ENCODE data around the gene TTC39B. TPM values are rescaled to one million over a fixed set of nuclear protein-coding genes. Genes with fewer than 3 reads are reported as not detected.

TTC39B gene
- total RNA-seq, 1 donor from 2014 or later = 7.0 TPM

DNA sequence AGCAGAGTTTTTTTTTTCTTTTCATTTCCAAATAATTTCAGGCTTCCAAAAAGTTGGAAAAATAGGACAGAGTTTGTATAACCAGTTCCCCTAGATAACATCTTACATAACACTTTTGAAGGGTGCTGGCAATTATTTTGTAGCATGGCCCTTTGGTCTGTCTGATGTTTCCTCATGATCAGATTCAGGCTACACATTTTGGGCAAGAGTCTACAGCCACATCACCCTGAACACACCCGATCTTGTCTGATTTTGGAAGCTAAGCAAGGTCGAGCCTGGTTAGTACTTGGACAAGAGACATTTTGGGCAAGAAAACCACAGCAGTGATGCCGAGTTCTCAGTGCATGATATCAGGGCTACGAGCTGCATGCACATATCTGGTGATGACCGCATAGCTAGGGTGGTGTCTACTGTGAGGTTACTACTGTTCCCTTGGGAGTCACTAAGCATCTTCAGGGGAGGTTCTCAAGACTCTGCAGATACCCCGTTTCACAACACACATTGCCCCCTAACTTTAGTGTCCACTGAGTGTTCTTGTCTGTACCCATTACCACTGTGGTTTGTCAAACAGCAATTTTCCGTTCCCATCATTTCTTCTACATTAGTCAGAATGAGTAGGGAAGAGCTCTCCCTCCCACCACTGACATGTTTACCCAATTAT is 86.2 kb downstream of the TTC39B start:
- H3K9ac ChIP-seq (ENCODE audit: low read length) = no peak overlapping the region
- H3K79me2 ChIP-seq (ENCODE audit: insufficient read depth, low read length) = no peaks in the 10 kb centered on the region
- FAIRE-seq = no peak
- H3K4me2 ChIP-seq (ENCODE audit: low read length) = no peak overlapping the region
- peaks cover 2% of the 10 kb centered on the region for H3K4me1 ChIP-seq (ENCODE audit: insufficient read depth, low read length)
- Mint-ChIP-seq H3K27ac (ENCODE audit: unreplicated experiment) (no peak overlapping the region), H3K4me1 (ENCODE audit: low read depth, unreplicated experiment) (no peaks in the 10 kb centered on the region), H3K36me3 (ENCODE audit: low read depth, unreplicated experiment) (no peaks in the 10 kb centered on the region), H3K27me3 (ENCODE audit: low read depth, unreplicated experiment) (no peaks in the 10 kb centered on the region), H3K4me3 (ENCODE audit: unreplicated experiment) (no peak overlapping the region), H3K9me3 (ENCODE audit: unreplicated experiment) (no peaks in the 10 kb centered on the region)
- no peaks in the 10 kb centered on the region for H4K20me1 ChIP-seq (ENCODE audit: insufficient read depth, low read length)
- no peak overlapping the region for H2AFZ ChIP-seq (ENCODE audit: low read depth, low read length)
- no peaks in the 10 kb centered on the region for H3K27me3 ChIP-seq (ENCODE audit: insufficient read depth, low read length)
- no peak overlapping the region for H3K27ac ChIP-seq (ENCODE audit: low read depth, low read length)
- no peak overlapping the region for H3K4me3 ChIP-seq (ENCODE audit: insufficient read depth, low read depth, low read length)
- peak; percentile 61 for DNase-seq (ENCODE audit: low read depth)
- TF ChIP-seq EZH2 (IDR thresholded peaks at IDR 0.05; ENCODE audit: insufficient read depth, low read length) = no peak
- TF ChIP-seq, protein P1, sequence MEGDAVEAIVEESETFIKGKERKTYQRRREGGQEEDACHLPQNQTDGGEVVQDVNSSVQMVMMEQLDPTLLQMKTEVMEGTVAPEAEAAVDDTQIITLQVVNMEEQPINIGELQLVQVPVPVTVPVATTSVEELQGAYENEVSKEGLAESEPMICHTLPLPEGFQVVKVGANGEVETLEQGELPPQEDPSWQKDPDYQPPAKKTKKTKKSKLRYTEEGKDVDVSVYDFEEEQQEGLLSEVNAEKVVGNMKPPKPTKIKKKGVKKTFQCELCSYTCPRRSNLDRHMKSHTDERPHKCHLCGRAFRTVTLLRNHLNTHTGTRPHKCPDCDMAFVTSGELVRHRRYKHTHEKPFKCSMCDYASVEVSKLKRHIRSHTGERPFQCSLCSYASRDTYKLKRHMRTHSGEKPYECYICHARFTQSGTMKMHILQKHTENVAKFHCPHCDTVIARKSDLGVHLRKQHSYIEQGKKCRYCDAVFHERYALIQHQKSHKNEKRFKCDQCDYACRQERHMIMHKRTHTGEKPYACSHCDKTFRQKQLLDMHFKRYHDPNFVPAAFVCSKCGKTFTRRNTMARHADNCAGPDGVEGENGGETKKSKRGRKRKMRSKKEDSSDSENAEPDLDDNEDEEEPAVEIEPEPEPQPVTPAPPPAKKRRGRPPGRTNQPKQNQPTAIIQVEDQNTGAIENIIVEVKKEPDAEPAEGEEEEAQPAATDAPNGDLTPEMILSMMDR (IDR thresholded peaks at IDR 0.05; ENCODE audit: insufficient read depth, low read depth, low read length) = no peak
- H3K9me3 ChIP-seq (ENCODE audit: insufficient read depth, low read depth, low read length) = no peaks in the 10 kb centered on the region
- no peaks in the 10 kb centered on the region for H3K36me3 ChIP-seq (ENCODE audit: insufficient read depth, low read length)

DNA sequence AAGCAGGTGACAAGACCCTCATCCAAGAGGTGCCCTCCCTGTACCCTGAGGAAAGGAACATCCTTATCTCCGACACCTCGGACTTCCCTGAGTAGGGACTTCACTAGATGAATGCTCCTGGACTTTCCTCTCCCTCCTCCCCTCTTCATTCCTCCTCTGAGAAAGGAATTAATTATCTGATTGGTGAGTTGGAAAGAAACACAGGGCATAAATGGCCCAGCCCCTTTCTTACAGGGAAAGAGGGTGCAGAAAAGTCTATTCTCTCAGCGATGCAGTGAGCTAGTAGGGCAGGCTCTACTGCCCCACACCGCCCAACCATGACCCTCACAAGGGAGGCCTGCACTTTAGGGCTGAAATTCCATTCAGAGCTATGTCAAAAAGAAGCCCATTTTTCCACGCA is 87.5 kb downstream of the TTC39B start:
- H3K27ac ChIP-seq (ENCODE audit: low read depth, low read length) = no peak overlapping the region
- H3K4me1 Mint-ChIP-seq (ENCODE audit: low read depth, unreplicated experiment) = no peaks in the 10 kb centered on the region
- H3K9me3 ChIP-seq (ENCODE audit: insufficient read depth, low read depth, low read length) = no peaks in the 10 kb centered on the region
- no peaks in the 10 kb centered on the region for H3K27me3 ChIP-seq (ENCODE audit: insufficient read depth, low read length)
- no peak for FAIRE-seq
- H3K36me3 Mint-ChIP-seq (ENCODE audit: low read depth, unreplicated experiment) = no peaks in the 10 kb centered on the region
- no peaks in the 10 kb centered on the region for H3K79me2 ChIP-seq (ENCODE audit: insufficient read depth, low read length)
- no peak overlapping the region for H3K4me2 ChIP-seq (ENCODE audit: low read length)
- DNase-seq (ENCODE audit: low read depth) = no peak
- H3K4me3 ChIP-seq (ENCODE audit: insufficient read depth, low read depth, low read length) = no peak overlapping the region
- no peaks in the 10 kb centered on the region for H4K20me1 ChIP-seq (ENCODE audit: insufficient read depth, low read length)
- H3K27me3 Mint-ChIP-seq (ENCODE audit: low read depth, unreplicated experiment) = no peaks in the 10 kb centered on the region
- peaks cover 2% of the 10 kb centered on the region for H3K4me1 ChIP-seq (ENCODE audit: insufficient read depth, low read length)
- TF ChIP-seq, protein P1 (IDR thresholded peaks at IDR 0.05; ENCODE audit: insufficient read depth, low read depth, low read length) = no peak
- no peak for TF ChIP-seq EZH2 (IDR thresholded peaks at IDR 0.05; ENCODE audit: insufficient read depth, low read length)
- no peak overlapping the region for H2AFZ ChIP-seq (ENCODE audit: low read depth, low read length)
- no peak overlapping the region for H3K9ac ChIP-seq (ENCODE audit: low read length)
- H3K27ac Mint-ChIP-seq (ENCODE audit: unreplicated experiment) = no peak overlapping the region
- no peaks in the 10 kb centered on the region for H3K36me3 ChIP-seq (ENCODE audit: insufficient read depth, low read length)
- no peaks in the 10 kb centered on the region for H3K9me3 Mint-ChIP-seq (ENCODE audit: unreplicated experiment)
- no peak overlapping the region for H3K4me3 Mint-ChIP-seq (ENCODE audit: unreplicated experiment)

DNA sequence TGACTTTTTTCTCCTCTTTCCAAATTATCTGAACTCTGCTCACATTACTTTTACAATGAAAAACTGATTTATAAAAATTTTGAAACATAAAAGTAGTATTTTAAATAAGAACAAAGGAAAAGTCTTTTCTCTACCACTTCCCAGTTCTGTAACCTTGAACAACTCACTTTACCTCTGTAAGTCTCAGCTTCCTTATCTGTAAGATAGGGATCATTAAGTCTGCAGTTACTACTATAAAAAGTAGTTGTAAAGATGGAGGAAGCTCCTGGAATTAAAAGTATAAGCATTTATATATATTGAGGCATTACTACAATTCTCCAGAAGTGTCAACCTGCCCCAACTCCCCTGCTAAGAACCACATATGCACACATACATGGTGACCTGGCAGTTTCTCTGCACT is 88.0 kb downstream of the TTC39B start:
- H3K36me3 Mint-ChIP-seq (ENCODE audit: low read depth, unreplicated experiment) = no peaks in the 10 kb centered on the region
- H3K9ac ChIP-seq (ENCODE audit: low read length) = no peak overlapping the region
- no peak for FAIRE-seq
- H3K4me1 Mint-ChIP-seq (ENCODE audit: low read depth, unreplicated experiment) = no peaks in the 10 kb centered on the region
- H3K4me3 ChIP-seq (ENCODE audit: insufficient read depth, low read depth, low read length) = no peak overlapping the region
- H3K27ac ChIP-seq (ENCODE audit: low read depth, low read length) = no peak overlapping the region
- no peaks in the 10 kb centered on the region for H3K27me3 Mint-ChIP-seq (ENCODE audit: low read depth, unreplicated experiment)
- H4K20me1 ChIP-seq (ENCODE audit: insufficient read depth, low read length) = no peaks in the 10 kb centered on the region
- H3K9me3 ChIP-seq (ENCODE audit: insufficient read depth, low read depth, low read length) = no peaks in the 10 kb centered on the region
- H3K36me3 ChIP-seq (ENCODE audit: insufficient read depth, low read length) = no peaks in the 10 kb centered on the region
- H3K4me1 ChIP-seq (ENCODE audit: insufficient read depth, low read length) = peaks cover 2% of the 10 kb centered on the region
- H3K27ac Mint-ChIP-seq (ENCODE audit: unreplicated experiment) = no peak overlapping the region
- no peak overlapping the region for H3K4me2 ChIP-seq (ENCODE audit: low read length)
- no peaks in the 10 kb centered on the region for H3K27me3 ChIP-seq (ENCODE audit: insufficient read depth, low read length)
- no peak for DNase-seq (ENCODE audit: low read depth)
- no peaks in the 10 kb centered on the region for H3K79me2 ChIP-seq (ENCODE audit: insufficient read depth, low read length)
- H3K9me3 Mint-ChIP-seq (ENCODE audit: unreplicated experiment) = no peaks in the 10 kb centered on the region
- H3K4me3 Mint-ChIP-seq (ENCODE audit: unreplicated experiment) = no peak overlapping the region
- H2AFZ ChIP-seq (ENCODE audit: low read depth, low read length) = no peak overlapping the region
- TF ChIP-seq, protein P1 (IDR thresholded peaks at IDR 0.05; ENCODE audit: insufficient read depth, low read depth, low read length) = no peak
- TF ChIP-seq EZH2 (IDR thresholded peaks at IDR 0.05; ENCODE audit: insufficient read depth, low read length) = no peak
